ENCODE results near the gene CGB3.

DNA sequence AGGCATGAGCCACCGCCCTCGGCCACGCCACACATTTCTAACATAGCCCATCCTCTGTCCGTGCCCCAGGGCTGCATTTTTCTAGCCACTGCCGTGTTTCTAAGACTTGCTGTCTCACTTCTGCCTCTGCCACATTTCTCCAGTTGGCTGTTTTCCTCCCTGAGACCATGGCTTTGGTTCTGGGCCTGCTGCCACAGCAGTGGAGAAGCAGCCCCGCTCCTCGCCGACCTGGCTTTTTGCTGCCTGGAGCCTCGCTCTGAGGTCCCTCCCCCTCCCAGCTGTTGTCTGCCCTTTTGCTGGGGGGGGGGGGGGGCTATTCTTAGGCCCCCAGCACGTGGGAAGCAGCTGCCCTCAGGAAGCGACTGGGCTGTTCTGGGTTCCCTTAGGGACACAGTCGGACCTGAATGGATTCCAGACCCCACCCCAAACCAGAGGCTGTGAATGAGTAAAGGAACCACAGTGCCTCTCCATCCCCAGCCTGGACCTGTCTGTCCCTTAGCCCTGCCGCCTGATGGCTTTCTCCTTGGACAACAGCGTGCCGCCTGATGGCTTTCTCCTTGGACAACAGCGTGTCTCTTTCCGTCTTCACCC, 34.3 kb downstream of the CGB3 start:
- TF ChIP-seq ZBTB8A (tag by site-specific recombination; IDR thresholded peaks at IDR 0.05): no peak
- TF ChIP-seq ZNF174 (tag by site-specific recombination; IDR thresholded peaks at IDR 0.05): no peak
- no peak for TF ChIP-seq SETDB1 (IDR thresholded peaks at IDR 0.05; ENCODE audit: insufficient read length, low read length)
- TF ChIP-seq, protein P1, sequence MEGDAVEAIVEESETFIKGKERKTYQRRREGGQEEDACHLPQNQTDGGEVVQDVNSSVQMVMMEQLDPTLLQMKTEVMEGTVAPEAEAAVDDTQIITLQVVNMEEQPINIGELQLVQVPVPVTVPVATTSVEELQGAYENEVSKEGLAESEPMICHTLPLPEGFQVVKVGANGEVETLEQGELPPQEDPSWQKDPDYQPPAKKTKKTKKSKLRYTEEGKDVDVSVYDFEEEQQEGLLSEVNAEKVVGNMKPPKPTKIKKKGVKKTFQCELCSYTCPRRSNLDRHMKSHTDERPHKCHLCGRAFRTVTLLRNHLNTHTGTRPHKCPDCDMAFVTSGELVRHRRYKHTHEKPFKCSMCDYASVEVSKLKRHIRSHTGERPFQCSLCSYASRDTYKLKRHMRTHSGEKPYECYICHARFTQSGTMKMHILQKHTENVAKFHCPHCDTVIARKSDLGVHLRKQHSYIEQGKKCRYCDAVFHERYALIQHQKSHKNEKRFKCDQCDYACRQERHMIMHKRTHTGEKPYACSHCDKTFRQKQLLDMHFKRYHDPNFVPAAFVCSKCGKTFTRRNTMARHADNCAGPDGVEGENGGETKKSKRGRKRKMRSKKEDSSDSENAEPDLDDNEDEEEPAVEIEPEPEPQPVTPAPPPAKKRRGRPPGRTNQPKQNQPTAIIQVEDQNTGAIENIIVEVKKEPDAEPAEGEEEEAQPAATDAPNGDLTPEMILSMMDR (tag by site-specific recombination; IDR thresholded peaks at IDR 0.05): no peak
- no peak for TF ChIP-seq ZNF404 (tag by site-specific recombination; IDR thresholded peaks at IDR 0.05)
- no peak for TF ChIP-seq YY1 (tag by site-specific recombination; IDR thresholded peaks at IDR 0.05)
- TF ChIP-seq SP2 (tag by site-specific recombination; IDR thresholded peaks at IDR 0.05): no peak
- TF ChIP-seq, protein P2, sequence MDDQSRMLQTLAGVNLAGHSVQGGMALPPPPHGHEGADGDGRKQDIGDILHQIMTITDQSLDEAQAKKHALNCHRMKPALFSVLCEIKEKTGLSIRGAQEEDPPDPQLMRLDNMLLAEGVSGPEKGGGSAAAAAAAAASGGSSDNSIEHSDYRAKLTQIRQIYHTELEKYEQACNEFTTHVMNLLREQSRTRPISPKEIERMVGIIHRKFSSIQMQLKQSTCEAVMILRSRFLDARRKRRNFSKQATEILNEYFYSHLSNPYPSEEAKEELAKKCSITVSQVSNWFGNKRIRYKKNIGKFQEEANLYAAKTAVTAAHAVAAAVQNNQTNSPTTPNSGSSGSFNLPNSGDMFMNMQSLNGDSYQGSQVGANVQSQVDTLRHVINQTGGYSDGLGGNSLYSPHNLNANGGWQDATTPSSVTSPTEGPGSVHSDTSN (CRISPR knock-in tag; IDR thresholded peaks at IDR 0.05): no peak
- TF ChIP-seq, protein P3, sequence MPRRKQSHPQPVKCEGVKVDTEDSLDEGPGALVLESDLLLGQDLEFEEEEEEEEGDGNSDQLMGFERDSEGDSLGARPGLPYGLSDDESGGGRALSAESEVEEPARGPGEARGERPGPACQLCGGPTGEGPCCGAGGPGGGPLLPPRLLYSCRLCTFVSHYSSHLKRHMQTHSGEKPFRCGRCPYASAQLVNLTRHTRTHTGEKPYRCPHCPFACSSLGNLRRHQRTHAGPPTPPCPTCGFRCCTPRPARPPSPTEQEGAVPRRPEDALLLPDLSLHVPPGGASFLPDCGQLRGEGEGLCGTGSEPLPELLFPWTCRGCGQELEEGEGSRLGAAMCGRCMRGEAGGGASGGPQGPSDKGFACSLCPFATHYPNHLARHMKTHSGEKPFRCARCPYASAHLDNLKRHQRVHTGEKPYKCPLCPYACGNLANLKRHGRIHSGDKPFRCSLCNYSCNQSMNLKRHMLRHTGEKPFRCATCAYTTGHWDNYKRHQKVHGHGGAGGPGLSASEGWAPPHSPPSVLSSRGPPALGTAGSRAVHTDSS (tag by site-specific recombination; IDR thresholded peaks at IDR 0.05): no peak
- TF ChIP-seq ZNF768 (tag by site-specific recombination; IDR thresholded peaks at IDR 0.05): no peak

All from HEK293 (cell line).